Osteoblast (primary cell): ENCODE results near the gene TOMM40. TPM values are rescaled to one million over a fixed set of nuclear protein-coding genes. Genes with fewer than 3 reads are reported as not detected.

ENCODE experiments used
- DNase-seq: peaks from one replicate; pipeline ENCODE4 v3.0.0; 2011; ENCODE audit warnings: low spot score, mixed read lengths; ENCODE audit not compliant: insufficient read length; ENCODE audit errors: missing footprints
- H2AFZ ChIP-seq: 2 replicates; pipeline ENCODE4 v1.6.0; 2011; ENCODE audit warnings: mild to moderate bottlenecking, low read length
- H3K27ac ChIP-seq: 2 replicates; pipeline ENCODE4 v1.5.1; 2011; ENCODE audit warnings: mild to moderate bottlenecking, low read depth, low read length, moderate library complexity
- H3K27me3 ChIP-seq: 2 replicates; pipeline ENCODE4 v1.6.0; 2012; ENCODE audit warnings: mild to moderate bottlenecking, control low read depth, inconsistent platforms, low read length, moderate library complexity; ENCODE audit not compliant: insufficient read depth
- H3K36me3 ChIP-seq: 2 replicates; pipeline ENCODE4 v1.5.1; 2011; ENCODE audit warnings: mild to moderate bottlenecking, low read length, control low read depth, moderate library complexity; ENCODE audit not compliant: insufficient read depth
- H3K4me1 ChIP-seq: 2 replicates; pipeline ENCODE4 v1.5.1; 2011; ENCODE audit warnings: mild to moderate bottlenecking, low read length, control low read depth, moderate library complexity; ENCODE audit not compliant: insufficient read depth
- H3K4me2 ChIP-seq: 2 replicates; pipeline ENCODE4 v1.6.0; 2011; ENCODE audit warnings: mild to moderate bottlenecking, low read length; ENCODE audit not compliant: insufficient read depth
- H3K4me3 ChIP-seq: fragments of 200-600 bp; sonication (generic); 3 replicates; pipeline ENCODE4 v1.5.1; 2012; ENCODE audit warnings: mild to moderate bottlenecking, low read length, inconsistent platforms; ENCODE audit not compliant: insufficient read depth
- H3K79me2 ChIP-seq: 2 replicates; pipeline ENCODE4 v1.6.0; 2012; ENCODE audit warnings: mild to moderate bottlenecking, low read length, control low read depth, inconsistent platforms; ENCODE audit not compliant: insufficient read depth
- H3K9me3 ChIP-seq: 2 replicates; pipeline ENCODE4 v1.5.1; 2011; ENCODE audit warnings: low read depth, low read length, control low read depth
- H4K20me1 ChIP-seq: 2 replicates; pipeline ENCODE4 v1.6.0; 2012; ENCODE audit warnings: mild to moderate bottlenecking, low read length, control low read depth; ENCODE audit not compliant: insufficient read depth
- CTCF ChIP-seq: IDR thresholded peaks from 2 replicates; pipeline ENCODE4 v1.5.1; 2011; ENCODE audit warnings: mild to moderate bottlenecking, low read depth, low read length, moderate library complexity; ENCODE audit errors: extremely low read depth
- total RNA-seq: library from RNA; depleted of rRNA; stranded (reverse); fragments of >200 nt; gene quantifications from 2 replicates; pipeline ENCODE4 v1.2.3, GENCODE V29; 2012

TOMM40 gene
- total RNA-seq, 1 donor, result 31.8 TPM

GRCh38 chr19:44894052-44894400, 3.0 kb downstream of the TOMM40 start:
- TF ChIP-seq CTCF, result no peak
- peaks cover 16% of the 10 kb centered on the region for H4K20me1 ChIP-seq
- H3K9me3 ChIP-seq, result no peaks in the 10 kb centered on the region
- H3K27ac ChIP-seq, result no peak overlapping the region
- no peaks in the 10 kb centered on the region for H3K27me3 ChIP-seq
- DNase-seq, result peak; percentile 45
- no peak overlapping the region for H2AFZ ChIP-seq
- no peak overlapping the region for H3K4me3 ChIP-seq
- peaks cover 48% of the 10 kb centered on the region for H3K36me3 ChIP-seq
- peaks cover 47% of the 10 kb centered on the region for H3K79me2 ChIP-seq
- H3K4me1 ChIP-seq, result peaks cover 22% of the 10 kb centered on the region
- no peak overlapping the region for H3K4me2 ChIP-seq

GRCh38 chr19:44894946-44895345, 3.9 kb downstream of the TOMM40 start:
- peaks cover 47% of the 10 kb centered on the region for H3K79me2 ChIP-seq
- H3K9me3 ChIP-seq, result no peaks in the 10 kb centered on the region
- no peak overlapping the region for H3K27ac ChIP-seq
- no peak for TF ChIP-seq CTCF
- peaks cover 16% of the 10 kb centered on the region for H4K20me1 ChIP-seq
- peak; percentile 89 for DNase-seq
- H3K27me3 ChIP-seq, result no peaks in the 10 kb centered on the region
- peaks cover 17% of the 10 kb centered on the region for H3K4me1 ChIP-seq
- no peak overlapping the region for H3K4me2 ChIP-seq
- H3K4me3 ChIP-seq, result no peak overlapping the region
- H2AFZ ChIP-seq, result no peak overlapping the region
- peaks cover 50% of the 10 kb centered on the region for H3K36me3 ChIP-seq

GRCh38 chr19:44897835-44898234, 6.8 kb downstream of the TOMM40 start:
- H4K20me1 ChIP-seq, result peaks cover 9% of the 10 kb centered on the region

More at GRCh38 chr19:44897835-44898234, 6.8 kb downstream of the TOMM40 start:
- H3K9me3 ChIP-seq, result no peaks in the 10 kb centered on the region
- H3K36me3 ChIP-seq, result peaks cover 70% of the 10 kb centered on the region
- H3K4me3 ChIP-seq, result no peak overlapping the region
- no peak overlapping the region for H3K27ac ChIP-seq
- H3K4me1 ChIP-seq, result peaks cover 2% of the 10 kb centered on the region
- peak; percentile 74 for DNase-seq
- H2AFZ ChIP-seq, result no peak overlapping the region
- H3K4me2 ChIP-seq, result no peak overlapping the region
- H3K79me2 ChIP-seq, result peaks cover 28% of the 10 kb centered on the region
- H3K27me3 ChIP-seq, result no peaks in the 10 kb centered on the region
- TF ChIP-seq CTCF, result no peak
